ENCODE data around the gene CMTM2.
"Not testable (repeated sequence)": the region's sequence is repeated elsewhere in the genome, so short reads cannot be mapped to it uniquely, and the experiment has no call there.

Gene CMTM2

GRCh38 chr16:66610111-66610820 is 31.0 kb downstream of the CMTM2 start:
- DNase-seq = no peak

DNA sequence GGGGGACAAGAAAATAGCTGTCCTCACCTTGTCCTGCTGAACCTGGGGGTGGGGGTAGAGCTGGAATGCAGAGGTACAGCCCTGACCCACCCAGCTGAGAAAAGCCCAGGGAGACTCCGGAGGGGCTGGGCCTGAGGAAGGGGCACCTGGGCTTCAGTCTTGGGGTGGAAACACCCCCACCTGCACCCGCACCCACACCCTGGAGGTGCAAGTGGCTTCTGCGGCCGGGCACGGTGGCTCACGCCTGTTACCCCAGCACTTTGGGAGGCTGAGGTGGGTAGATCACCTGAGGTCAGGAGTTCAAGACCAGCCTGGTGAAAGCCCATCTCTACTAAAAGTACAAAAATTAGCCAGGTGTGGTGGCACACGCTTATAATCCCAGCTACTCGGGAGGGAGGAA is 32.6 kb downstream of the CMTM2 start:
- not testable (repeated sequence) for DNase-seq

GRCh38 chr16:66612422-66612821 is 33.2 kb downstream of the CMTM2 start:
- no peak for DNase-seq

GRCh38 chr16:66614161-66614802 is 35.0 kb downstream of the CMTM2 start:
- no peak for DNase-seq

GRCh38 chr16:66616169-66616568 is 36.9 kb downstream of the CMTM2 start:
- DNase-seq = no peak

- no peak for DNase-seq
These were observed 37.3 kb downstream of the CMTM2 start for GRCh38 chr16:66616592-66616991.

GRCh38 chr16:66617010-66617434 is 37.8 kb downstream of the CMTM2 start:
- DNase-seq = no peak

- no peak for DNase-seq
These were observed 38.5 kb downstream of the CMTM2 start for GRCh38 chr16:66617728-66618127.

GRCh38 chr16:66618588-66619375 is 39.5 kb downstream of the CMTM2 start:
- no peak for DNase-seq

GRCh38 chr16:66619534-66620428 is 40.5 kb downstream of the CMTM2 start:
- DNase-seq = no peak

GRCh38 chr16:66620429-66620795 is 41.1 kb downstream of the CMTM2 start:
- DNase-seq = no peak

DNA sequence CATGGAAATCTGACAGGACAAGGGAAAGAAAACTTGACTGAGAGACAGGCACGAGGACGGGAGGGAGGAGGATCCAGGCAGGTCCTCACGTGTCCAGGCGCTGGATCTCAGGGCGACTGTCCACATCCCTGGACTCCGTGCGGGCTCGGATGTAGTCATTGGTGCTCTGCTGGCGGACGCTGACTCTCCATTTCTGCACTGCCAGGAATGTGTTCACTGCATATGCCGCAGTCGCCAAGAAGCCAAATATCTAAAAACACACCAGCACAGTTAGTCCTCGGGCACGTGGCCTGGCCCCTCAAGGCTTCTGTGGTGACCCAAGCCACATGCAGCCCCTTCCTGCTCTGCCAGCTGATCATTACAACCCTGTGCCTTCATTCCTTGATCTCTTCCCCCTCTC is 42.7 kb downstream of the CMTM2 start:
- DNase-seq = no peak

GRCh38 chr16:66622863-66623262 is 43.6 kb downstream of the CMTM2 start:
- no peak for DNase-seq

- no peak for DNase-seq
These were observed 44.5 kb downstream of the CMTM2 start for GRCh38 chr16:66623755-66624154.

- not testable (repeated sequence) for DNase-seq
These were observed 48.5 kb downstream of the CMTM2 start for GRCh38 chr16:66627611-66628378.

GRCh38 chr16:66629856-66630255 is 50.6 kb downstream of the CMTM2 start:
- no peak for DNase-seq

- DNase-seq = not testable (repeated sequence)
These were observed 51.4 kb downstream of the CMTM2 start for GRCh38 chr16:66630561-66631260.

DNA sequence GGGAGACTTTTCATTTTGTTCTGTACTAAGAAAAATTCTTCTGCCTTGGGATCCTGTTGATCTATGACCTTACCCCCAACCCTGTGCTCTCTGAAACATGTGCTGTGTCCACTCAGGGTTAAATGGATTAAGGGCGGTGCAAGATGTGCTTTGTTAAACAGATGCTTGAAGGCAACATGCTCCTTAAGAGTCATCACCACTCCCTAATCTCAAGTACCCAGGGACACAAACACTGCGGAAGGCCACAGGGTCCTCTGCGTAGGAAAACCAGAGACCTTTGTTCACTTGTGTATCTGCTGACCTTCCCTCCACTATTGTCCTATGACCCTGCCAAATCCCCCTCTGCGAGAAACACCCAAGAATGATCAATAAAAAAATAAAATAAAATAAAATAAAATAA is 52.3 kb downstream of the CMTM2 start:
- DNase-seq = not testable (repeated sequence)

- no peak for DNase-seq
These were observed 55.4 kb downstream of the CMTM2 start for GRCh38 chr16:66634527-66635196.

DNA sequence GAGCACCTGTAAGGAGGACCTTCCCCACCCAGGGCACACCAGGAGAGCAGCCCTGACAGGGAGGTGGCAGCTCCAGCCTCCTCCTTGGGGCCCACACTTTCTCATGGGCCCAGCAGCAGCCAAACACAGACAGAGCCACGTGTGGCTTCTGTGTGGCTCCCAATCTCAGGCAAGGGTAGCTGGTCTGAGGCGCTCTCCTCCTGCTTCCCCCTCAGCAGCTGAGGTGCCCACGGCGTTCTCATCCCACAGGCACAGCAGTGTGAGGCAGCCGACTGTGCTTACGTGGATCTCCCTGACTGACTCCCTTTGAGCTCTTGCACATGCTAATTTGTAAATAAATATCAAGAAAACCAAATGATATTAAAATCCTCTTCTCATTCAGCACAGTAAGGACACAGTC is 56.1 kb downstream of the CMTM2 start:
- no peak for DNase-seq

DNA sequence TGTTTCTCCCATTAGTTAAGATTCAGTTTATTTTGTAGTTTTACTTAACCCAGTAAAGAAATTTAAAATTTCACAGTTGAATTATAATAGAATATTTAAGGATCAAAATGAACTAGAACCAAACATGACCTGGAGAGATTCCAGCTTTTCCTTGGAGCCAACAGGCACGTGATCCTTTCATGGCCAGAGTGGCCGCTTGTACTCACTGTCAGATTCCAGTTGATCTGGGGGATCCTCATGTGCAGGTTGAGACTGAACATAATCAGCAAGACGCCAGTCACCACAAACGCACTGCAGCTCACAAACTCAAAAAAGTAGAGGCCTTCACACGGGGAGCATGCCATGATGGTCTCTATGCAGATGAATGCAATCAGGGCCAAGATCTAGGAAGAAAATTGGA is 56.9 kb downstream of the CMTM2 start:
- DNase-seq = no peak
